ENCODE measurements around the gene MAGEB16. TPM values are rescaled to one million over a fixed set of nuclear protein-coding genes. Genes with fewer than 3 reads are reported as not detected.

MAGEB16 gene
- total and polyA plus RNA-seq, 7 donors = not detected

GRCh38 chrX:35800474-35800873 lies 2.3 kb downstream of the MAGEB16 start:
- WGBS, 3 donors = 59 to 71% (median 64%) methylated on average over 5 of the region's 5 CpGs
- Histone ChIP-seq H3K27me3 (ENCODE audit: insufficient read depth in 3 of 3, low read length in 2 of 3) (peaks cover 0 to 1% (median 0%) of the 10 kb centered on the region in 3 donors), H3K27ac (no peak overlapping the region), H3K36me3 (ENCODE audit: insufficient read depth in 1 of 2, low read depth in 1 of 2) (no peaks in the 10 kb centered on the region), H3K4me1 (no peaks in the 10 kb centered on the region), H3K9me3 (no peaks in the 10 kb centered on the region), H3K4me3 (no peak overlapping the region)
- no peak for ATAC-seq
- no peak for DNase-seq
- TF ChIP-seq CTCF (IDR thresholded peaks at IDR 0.05) = no peak
- intact Hi-C loops (cut with DNase I) = no loop called here

GRCh38 chrX:35809781-35810180 lies 11.6 kb downstream of the MAGEB16 start:
- WGBS, 3 donors = 56 to 66% (median 64%) methylated on average over 4 of the region's 4 CpGs
- no peak for ATAC-seq
- no peak for DNase-seq
- intact Hi-C loops (cut with DNase I) = no loop called here
- no peak overlapping the region for H3K4me3 ChIP-seq
- no peaks in the 10 kb centered on the region for H3K36me3 ChIP-seq (ENCODE audit: insufficient read depth in 1 of 2, low read depth in 1 of 2)
- no peak for TF ChIP-seq CTCF (IDR thresholded peaks at IDR 0.05)
- H3K9me3 ChIP-seq = no peaks in the 10 kb centered on the region
- no peaks in the 10 kb centered on the region for H3K4me1 ChIP-seq
- no peak overlapping the region for H3K27ac ChIP-seq
- peaks cover 0 to 12% (median 0%) of the 10 kb centered on the region in 3 donors for H3K27me3 ChIP-seq (ENCODE audit: insufficient read depth in 3 of 3, low read length in 2 of 3)

GRCh38 chrX:35819241-35819640 lies 21.1 kb downstream of the MAGEB16 start:
- Histone ChIP-seq H3K36me3 (ENCODE audit: insufficient read depth in 1 of 2, low read depth in 1 of 2) (no peaks in the 10 kb centered on the region), H3K27ac (no peak overlapping the region), H3K4me1 (no peaks in the 10 kb centered on the region), H3K27me3 (ENCODE audit: insufficient read depth in 3 of 3, low read length in 2 of 3) (no peaks in the 10 kb centered on the region), H3K4me3 (no peak overlapping the region), H3K9me3 (no peaks in the 10 kb centered on the region)
- WGBS, 3 donors = 54 to 71% (median 55%) methylated on average over 4 of the region's 4 CpGs
- DNase-seq = no peak
- intact Hi-C loops (cut with DNase I) = no loop called here
- no peak for TF ChIP-seq CTCF (IDR thresholded peaks at IDR 0.05)
- ATAC-seq = no peak

GRCh38 chrX:35826503-35826902 lies 28.4 kb downstream of the MAGEB16 start:
- H3K9me3 ChIP-seq = peaks cover 5% of the 10 kb centered on the region
- no peaks in the 10 kb centered on the region for H3K4me1 ChIP-seq
- no peak for DNase-seq
- no peak overlapping the region for H3K27ac ChIP-seq
- TF ChIP-seq CTCF (IDR thresholded peaks at IDR 0.05) = no peak
- no peak for ATAC-seq
- H3K36me3 ChIP-seq (ENCODE audit: insufficient read depth in 1 of 2, low read depth in 1 of 2) = no peaks in the 10 kb centered on the region
- WGBS, 3 donors = 46 to 73% (median 61%) methylated on average over 1 of the region's 1 CpG
- intact Hi-C loops (cut with DNase I) = no loop called here
- H3K4me3 ChIP-seq = no peak overlapping the region
- H3K27me3 ChIP-seq (ENCODE audit: insufficient read depth in 3 of 3, low read length in 2 of 3) = no peaks in the 10 kb centered on the region

GRCh38 chrX:35829501-35829900 lies 31.4 kb downstream of the MAGEB16 start:
- H3K4me1 ChIP-seq = no peaks in the 10 kb centered on the region
- no peak overlapping the region for H3K27ac ChIP-seq
- TF ChIP-seq CTCF (IDR thresholded peaks at IDR 0.05) = no peak
- DNase-seq (no peak), ATAC-seq (no peak)
- no peaks in the 10 kb centered on the region for H3K36me3 ChIP-seq (ENCODE audit: insufficient read depth in 1 of 2, low read depth in 1 of 2)
- intact Hi-C loops (cut with DNase I) = no loop called here
- no peak overlapping the region for H3K4me3 ChIP-seq
- H3K9me3 ChIP-seq = peaks cover 5% of the 10 kb centered on the region
- 68 to 80% (median 76%) methylated on average over 3 of the region's 3 CpGs for WGBS, 3 donors
- H3K27me3 ChIP-seq (ENCODE audit: insufficient read depth in 3 of 3, low read length in 2 of 3) = no peaks in the 10 kb centered on the region
